ENCODE results near the gene SLC39A9. TPM values are rescaled to one million over a fixed set of nuclear protein-coding genes. Genes with fewer than 3 reads are reported as not detected.

Gene SLC39A9
- total RNA-seq, 1 donor from 2014 or later: 120 TPM

DNA sequence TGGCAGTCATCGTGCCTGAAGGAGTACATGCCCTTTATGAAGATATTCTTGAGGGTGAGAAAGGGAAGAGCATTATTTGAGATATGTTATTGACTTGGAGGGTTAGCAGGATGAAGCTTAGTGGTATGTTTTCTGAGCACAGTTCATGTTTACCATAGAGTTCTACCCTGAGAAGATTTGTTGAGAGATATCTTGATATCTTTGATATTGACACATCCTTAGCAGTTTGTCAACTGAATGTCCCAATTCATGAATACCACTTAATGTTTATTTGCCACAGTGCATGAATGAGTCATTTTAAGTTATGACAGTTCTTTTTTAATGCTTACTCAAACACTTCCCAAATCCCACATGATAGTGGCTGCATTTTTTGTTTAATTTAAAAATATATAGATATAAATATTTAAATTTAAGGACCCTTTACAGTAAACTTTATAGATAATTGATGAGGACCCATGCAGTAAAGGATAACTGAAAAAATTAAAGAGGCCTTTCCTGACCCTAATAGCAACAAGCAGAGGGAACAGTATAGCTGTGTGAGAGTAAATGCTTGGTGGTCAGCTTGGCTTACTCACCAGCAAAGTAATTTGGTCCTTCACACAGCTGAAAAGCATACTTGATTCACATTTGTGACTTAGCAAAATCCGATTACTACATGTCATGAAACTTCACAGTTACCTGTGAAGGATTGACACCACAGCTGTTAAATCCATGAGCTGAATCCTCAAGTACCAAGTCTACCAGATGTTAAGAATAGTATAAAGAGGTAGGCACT, 25.8 kb downstream of the SLC39A9 start:
- no peak for DNase-seq (ENCODE audit: low read depth, low spot score)

DNA sequence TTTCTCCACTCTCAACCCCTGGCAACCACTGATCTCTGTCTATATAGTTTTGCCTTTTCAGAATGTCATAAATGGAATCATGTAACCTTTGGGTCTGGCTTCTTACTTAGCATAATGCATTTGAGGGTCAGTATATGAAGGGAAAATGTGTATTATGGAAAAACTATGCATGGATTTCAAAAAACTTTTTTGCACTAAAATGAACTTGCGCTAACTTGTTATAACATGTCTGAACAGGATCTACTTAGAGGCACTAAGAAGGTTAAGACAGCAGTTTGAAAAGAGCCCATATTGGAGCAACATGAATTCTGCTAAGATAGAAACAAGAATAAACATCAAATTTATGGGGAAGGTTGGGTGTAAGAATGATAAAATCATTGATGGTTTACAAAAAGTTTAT, 29.1 kb downstream of the SLC39A9 start:
- DNase-seq (ENCODE audit: low read depth, low spot score): no peak

DNA sequence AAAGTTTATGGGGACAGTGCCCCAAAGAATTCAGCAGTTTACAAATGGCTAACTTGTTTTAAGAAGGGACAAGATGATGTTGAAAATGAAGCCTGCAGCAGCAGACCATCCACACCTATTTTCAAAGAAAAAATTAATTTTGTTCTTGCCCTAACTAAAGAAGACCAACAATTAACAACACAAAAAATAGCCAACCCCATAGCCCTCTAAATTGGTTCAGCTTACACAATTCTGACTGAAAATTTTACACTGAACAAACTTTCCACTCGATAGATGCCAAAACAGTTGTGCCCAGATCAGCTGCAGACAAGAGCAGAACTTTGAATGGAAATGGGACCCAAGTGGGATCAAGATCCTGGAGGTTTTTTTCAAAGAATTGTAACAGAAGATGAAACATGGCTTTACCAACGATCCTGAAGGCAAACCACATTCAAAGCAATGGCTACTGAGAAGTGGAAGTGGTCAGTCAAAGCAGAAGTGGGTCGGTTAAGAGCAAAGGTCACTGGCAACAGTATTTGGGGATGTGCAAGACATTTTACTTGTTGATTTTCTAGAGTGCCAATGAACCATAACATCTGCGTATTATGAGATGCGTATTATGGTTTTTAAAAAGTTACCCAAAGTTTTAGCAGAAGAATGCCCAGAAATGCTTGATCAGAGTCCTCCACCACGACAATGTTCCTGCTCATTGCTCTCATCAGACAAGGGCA, 30.0 kb downstream of the SLC39A9 start:
- no peak for DNase-seq (ENCODE audit: low read depth, low spot score)

DNA sequence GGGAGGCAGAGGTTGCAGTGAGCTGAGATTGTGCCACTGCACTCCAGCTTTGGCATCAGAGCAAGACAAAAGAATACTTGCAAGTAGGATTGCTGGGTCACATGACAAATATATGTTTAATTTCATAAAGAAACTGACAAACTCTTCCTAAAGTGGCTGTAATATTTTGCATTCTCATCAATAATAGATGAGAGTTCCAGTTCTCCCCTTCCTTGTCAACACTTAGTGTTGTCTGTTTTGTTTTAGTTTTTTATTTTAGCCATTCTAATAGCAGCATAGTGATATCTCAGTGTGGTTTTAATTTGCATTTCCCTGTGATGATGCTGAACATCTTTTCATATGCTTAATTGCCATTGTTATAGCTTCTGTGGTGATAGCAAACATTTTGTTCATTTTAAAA, 31.2 kb downstream of the SLC39A9 start:
- no peak for DNase-seq (ENCODE audit: low read depth, low spot score)

DNA sequence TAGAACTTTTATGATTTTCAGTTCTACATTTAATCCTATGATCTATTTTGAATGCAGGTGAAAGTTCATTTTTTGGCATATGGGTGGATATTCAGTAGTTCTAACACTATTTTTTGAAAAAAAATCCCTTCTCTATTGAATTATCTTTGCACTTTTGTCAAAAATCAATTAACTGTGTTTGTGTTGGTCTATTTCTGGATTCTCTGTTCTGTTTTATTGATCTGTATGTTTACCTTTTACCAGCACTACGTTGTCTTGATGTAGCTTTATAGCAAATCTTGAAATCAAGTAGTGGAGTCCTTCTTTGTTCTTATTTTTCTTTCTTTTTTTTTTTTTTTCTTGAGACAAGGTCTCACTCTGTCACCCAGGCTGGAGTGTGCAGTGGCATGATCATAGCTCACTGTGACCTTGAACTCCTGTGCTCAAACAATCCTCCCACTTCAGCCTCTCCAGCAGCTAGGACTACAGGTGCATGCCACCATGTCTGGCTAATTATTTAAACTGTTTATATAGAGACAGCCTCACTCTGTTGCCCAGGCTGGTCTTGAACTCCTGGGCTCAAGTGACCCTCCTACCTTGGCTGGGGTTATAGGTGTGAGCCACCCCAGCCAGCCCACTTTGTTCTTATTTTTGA, 31.9 kb downstream of the SLC39A9 start:
- no peak for DNase-seq (ENCODE audit: low read depth, low spot score)

DNA sequence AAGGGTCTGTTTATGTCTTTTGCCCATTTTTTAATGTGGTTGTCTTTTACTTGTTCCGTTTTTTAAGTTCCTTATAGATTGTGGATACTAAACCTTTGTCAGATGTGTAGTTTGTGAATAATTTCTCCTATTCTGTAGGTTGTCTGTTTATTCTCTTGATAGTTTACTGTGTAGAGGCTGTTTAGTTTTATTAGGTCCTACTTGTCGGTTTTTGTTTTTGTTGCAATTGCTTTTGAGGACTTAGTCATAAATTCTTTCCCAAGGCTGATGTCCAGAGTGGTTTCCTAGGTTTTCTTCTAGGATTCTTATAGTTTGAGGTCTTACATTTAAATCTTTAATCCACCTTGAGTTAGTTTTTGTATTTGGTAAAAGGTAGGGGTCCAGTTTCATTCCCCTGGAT, 33.9 kb downstream of the SLC39A9 start:
- no peak for DNase-seq (ENCODE audit: low read depth, low spot score)

DNA sequence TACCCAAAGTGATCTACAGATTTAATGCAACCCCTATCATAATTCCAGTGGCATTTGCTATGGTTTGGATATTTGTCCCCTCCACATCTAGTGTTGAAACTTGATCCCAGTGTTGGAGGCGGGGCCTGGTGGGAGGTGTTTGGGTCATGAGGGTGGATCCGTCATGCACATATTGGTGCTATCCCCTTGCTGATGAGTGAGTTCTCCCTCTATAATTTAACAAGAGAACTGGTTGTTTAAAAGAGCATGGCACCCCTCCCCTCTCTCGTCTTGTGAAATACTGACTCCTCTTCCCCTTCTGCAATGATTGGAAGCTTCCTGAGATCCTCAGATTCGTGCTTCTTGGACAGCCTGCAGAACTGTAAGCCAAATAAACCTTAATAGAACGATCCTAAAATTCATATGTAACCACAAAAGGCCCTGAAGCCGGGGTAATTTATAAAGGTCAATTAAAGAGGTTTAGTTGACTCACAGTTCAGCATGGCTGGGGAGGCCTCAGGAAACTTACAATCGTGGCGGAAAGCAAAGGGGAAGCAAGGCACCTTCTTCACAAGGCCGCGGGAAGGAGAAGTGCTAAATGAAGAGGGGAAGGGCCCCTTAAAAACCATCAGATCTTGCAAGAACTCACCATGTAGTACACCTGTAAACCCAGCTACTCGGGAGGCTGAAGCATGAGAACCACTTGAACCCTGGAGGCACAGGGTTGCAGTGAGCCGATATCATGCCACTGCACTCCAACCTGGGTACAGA, 41.2 kb downstream of the SLC39A9 start:
- DNase-seq (ENCODE audit: low read depth, low spot score): no peak

DNA sequence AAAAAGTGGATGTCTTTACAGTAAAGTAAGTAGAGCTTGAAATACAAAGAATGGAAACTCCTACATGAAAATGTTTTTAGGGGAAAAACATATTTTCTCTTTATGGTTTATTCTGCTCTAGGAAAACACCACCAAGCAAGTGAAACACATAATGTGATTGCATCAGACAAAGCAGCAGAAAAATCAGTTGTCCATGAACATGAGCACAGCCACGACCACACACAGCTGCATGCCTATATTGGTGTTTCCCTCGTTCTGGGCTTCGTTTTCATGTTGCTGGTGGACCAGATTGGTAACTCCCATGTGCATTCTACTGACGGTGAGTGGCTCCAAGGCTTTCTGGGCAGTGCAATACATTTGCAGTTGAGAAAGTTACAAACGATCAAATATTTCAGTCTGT, 43.5 kb downstream of the SLC39A9 start:
- no peak for DNase-seq (ENCODE audit: low read depth, low spot score)

DNA sequence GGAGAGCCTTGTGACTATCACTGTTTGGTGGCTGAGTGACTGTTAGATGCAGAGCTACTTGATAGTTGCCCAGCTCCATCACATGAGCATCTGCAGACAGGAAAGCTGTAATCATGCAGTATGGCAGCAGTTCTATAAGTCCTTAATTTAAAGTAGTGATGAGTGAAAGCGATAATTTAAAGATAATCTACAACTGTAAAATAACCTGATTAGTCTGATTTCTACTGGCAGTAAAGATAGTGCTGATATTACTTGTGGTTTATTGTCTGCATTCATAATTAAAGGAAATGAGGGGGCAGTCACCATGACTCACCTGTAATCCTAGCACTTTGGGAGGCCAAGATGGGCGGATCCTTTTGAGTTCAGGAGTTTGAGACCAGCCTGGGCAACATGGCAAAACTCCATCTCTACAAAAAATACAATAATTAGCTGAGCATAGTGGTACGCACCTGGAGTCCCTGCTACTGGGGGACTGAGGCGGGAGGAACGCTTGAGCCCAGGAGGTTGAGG, 44.9 kb downstream of the SLC39A9 start:
- no peak for DNase-seq (ENCODE audit: low read depth, low spot score)

DNA sequence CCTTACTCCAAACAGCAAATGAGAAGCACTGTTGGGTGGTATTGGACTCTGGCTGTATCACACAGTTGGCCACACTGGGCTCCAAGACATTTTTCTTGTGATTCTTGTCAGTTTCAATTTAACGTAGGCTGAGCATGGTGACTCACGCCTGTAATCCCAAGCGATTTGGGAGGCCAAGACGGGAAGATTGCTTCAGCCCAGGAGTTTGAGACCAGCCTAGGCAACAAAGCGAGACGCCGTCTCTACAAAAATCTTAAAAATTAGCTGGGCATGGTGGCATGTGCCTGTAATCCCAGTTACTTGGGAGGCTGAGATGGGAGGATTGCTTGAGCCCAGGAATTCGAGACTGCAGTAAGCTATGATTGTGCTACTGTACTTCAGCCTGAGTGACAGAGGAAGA, 50.7 kb downstream of the SLC39A9 start:
- DNase-seq (ENCODE audit: low read depth, low spot score): no peak

DNA sequence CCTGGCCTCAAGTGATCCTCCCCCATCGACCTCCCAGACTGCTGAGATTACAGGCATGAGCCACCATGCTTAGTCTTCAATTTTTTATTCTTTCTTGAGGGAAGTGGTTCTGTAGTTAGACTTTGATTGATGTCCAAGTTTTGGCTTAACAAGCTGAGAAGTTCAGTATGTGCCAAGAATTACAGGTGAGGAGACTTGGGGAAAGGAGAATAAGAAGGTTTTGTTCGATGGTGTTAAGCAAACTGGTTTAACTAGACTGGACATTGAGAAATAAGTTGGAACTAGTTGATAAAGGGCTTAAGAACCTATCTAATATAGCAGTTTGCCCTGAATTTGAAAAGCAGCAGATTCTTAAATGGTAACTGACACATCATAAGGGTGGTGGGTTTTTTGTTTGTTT, 53.4 kb downstream of the SLC39A9 start:
- DNase-seq (ENCODE audit: low read depth, low spot score): no peak

DNA sequence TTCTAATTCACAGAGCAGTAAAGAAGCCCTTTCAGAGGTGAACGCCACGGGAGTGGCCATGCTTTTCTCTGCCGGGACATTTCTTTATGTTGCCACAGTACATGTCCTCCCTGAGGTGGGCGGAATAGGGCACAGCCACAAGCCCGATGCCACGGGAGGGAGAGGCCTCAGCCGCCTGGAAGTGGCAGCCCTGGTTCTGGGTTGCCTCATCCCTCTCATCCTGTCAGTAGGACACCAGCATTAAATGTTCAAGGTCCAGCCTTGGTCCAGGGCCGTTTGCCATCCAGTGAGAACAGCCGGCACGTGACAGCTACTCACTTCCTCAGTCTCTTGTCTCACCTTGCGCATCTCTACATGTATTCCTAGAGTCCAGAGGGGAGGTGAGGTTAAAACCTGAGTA, 59.9 kb downstream of the SLC39A9 start:
- DNase-seq (ENCODE audit: low read depth, low spot score): no peak

DNA sequence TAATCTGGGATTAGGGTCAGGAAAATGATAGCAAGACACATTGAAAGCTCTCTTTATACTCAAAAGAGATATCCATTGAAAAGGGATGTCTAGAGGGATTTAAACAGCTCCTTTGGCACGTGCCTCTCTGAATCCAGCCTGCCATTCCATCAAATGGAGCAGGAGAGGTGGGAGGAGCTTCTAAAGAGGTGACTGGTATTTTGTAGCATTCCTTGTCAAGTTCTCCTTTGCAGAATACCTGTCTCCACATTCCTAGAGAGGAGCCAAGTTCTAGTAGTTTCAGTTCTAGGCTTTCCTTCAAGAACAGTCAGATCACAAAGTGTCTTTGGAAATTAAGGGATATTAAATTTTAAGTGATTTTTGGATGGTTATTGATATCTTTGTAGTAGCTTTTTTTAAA, 60.6 kb downstream of the SLC39A9 start:
- no peak for DNase-seq (ENCODE audit: low read depth, low spot score)

DNA sequence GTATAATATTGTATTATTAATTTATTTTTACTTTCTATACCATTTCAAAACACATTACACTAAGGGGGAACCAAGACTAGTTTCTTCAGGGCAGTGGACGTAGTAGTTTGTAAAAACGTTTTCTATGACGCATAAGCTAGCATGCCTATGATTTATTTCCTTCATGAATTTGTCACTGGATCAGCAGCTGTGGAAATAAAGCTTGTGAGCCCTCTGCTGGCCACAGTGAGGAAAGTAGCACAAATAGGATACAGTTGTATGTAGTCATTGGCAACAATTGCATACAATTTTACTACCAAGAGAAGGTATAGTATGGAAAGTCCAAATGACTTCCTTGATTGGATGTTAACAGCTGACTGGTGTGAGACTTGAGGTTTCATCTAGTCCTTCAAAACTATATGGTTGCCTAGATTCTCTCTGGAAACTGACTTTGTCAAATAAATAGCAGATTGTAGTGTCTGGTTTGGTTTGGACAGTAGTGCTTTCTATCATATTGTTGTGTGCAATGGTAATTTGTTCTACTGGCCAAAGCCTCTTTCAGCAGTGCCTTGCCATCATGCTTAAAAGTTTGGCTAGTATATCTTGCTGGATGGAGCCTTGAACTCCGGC, 61.7 kb downstream of the SLC39A9 start:
- peak; percentile 77 for DNase-seq (ENCODE audit: low read depth, low spot score)

DNA sequence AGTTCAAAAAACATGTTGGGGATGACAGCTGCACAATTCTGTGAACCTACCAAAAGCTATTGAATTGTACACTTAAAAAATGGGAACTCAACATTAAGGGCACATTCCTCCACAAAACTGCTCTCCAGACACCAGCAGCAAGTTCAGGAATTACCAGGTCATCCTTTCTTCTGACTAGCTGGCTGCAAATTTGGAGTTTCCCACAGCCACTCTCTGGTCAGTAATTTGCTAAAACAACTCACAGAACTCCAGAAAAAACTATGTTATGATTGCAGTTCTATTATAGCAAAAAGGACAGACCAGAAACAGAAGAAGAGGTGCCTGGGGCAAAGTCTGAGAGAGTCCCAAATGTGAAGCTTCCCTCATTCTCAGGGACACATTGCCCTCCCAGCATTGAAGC, 65.9 kb downstream of the SLC39A9 start:
- no peak for DNase-seq (ENCODE audit: low read depth, low spot score)

DNA sequence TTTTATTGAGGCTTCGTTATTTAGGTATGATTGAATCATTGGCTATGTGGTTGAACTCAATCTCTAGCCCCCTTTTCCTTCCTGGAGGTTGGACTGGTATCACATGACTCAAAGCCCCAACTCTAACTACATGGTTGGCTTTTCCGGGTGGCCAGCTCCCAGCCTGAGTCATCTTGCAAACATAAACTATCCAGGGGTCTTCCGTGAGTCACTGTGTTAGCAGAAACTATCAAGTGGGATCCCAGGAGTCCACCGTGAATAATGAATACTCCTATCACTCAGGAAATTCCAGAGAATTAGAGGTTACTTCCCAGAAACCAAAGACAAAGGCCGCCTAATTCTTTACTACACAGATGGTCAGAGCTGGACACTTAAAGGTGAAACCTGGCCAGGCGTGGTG, 66.3 kb downstream of the SLC39A9 start:
- peak; percentile 87 for DNase-seq (ENCODE audit: low read depth, low spot score)

DNA sequence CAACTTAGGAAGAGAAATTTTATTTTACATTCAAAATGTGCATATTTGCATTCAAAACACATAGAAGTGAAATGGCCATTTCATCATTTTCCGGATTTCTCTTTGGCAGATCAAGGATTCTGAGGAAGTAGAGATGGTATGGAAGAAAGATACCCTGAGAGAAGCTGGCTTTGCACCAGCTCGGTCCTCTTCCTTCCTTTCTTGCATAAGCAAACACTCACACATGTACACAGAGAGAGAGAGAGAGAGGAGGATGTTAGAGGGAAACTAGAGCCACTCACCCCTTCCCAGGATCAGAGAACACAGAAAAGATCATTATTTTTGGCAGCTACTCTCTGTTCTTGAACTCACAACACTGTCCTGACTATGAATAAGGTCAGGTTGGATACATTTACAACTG, 70.5 kb downstream of the SLC39A9 start:
- DNase-seq (ENCODE audit: low read depth, low spot score): no peak

DNA sequence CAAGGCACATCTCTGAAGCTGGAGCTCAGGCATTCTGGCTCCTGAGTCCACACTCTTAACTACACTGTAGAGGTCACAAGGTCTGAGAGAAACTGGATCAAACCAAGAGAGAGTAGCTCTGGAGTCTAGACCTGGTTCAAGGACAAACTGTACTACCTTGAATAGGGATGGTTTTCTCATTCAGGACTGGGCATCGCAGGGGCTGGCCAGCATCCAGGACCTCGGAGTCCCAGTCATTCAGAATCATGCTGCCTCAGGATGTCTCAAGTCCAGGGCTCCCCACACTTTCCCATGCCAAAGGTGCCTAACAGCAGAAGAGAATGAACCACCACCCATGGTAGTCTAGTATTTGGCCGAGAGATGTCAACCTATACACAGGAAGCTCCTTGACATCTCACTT, 72.9 kb downstream of the SLC39A9 start:
- DNase-seq (ENCODE audit: low read depth, low spot score): no peak

DNA sequence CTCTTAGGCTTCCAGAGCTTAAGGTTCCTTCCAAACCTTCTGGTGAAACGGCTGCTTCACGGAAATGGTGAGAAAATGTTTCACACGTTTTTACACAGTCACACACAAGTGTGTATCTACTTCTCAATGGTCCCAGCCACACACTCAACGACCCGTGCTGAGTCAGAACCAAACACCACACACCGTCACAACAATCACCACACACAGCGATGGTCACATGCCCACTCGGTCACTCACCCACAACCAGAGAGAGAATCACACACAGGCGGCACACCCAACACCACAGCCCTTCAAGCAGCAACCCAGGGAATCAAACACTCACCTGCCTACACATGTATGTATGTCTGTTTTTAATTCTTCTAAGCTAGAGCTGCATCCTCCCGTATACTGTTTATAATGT, 73.4 kb downstream of the SLC39A9 start:
- DNase-seq (ENCODE audit: low read depth, low spot score): no peak

DNA sequence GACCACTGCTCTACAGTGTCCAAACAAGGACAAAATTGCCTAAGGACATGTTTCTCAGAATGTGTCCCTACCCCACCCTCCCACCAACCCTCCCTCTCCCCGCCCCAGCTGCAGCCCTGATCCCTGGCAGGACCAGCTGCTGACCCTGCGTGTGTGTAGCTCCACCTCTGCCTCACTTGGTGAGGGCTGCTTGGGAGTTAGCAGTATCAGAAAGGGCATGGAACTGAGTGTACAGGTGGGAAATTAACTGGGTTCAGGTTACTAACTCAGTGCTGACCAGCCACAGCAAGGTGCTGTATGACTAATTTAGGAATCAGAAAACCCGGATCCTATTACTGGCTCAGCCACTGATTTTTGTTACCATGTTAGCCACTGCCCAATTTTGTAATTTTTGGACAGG, 74.8 kb downstream of the SLC39A9 start:
- DNase-seq (ENCODE audit: low read depth, low spot score): no peak

DNA sequence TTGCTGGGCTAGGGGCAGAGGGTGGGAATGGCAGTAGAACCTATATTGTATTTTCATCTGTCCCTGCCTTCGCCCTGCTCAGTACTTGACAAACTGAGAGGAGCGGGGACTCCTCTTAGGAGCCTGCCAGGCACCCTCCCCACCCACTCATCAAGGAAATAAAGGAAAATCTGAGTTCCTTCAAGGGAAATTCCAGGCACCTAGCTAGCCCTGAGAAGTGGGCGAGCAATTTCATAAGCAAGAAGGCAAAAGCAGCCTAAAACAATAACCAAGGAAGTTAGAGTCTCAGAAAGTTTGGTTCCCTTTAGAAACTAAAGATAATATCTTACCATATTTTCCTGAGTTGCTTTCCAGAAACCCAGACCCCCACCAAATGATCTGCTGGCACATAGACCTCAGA, 75.5 kb downstream of the SLC39A9 start:
- no peak for DNase-seq (ENCODE audit: low read depth, low spot score)

Measured in pulmonary artery endothelial cell (primary cell).